C4-2B (cell line): ENCODE measurements around the gene SIK1.

Experiments used
- ZFX ChIP-seq: fragments of 450-650 bp; IDR thresholded peaks from 2 replicates; pipeline ENCODE4 v1.6.1; 2017
- TF ChIP-seq, protein P1 (sequence below): fragments of 450-650 bp; conservative IDR thresholded peaks from 2 replicates; pipeline ENCODE4 v1.5.1; 2017; ENCODE audit warnings: mild to moderate bottlenecking

DNA sequence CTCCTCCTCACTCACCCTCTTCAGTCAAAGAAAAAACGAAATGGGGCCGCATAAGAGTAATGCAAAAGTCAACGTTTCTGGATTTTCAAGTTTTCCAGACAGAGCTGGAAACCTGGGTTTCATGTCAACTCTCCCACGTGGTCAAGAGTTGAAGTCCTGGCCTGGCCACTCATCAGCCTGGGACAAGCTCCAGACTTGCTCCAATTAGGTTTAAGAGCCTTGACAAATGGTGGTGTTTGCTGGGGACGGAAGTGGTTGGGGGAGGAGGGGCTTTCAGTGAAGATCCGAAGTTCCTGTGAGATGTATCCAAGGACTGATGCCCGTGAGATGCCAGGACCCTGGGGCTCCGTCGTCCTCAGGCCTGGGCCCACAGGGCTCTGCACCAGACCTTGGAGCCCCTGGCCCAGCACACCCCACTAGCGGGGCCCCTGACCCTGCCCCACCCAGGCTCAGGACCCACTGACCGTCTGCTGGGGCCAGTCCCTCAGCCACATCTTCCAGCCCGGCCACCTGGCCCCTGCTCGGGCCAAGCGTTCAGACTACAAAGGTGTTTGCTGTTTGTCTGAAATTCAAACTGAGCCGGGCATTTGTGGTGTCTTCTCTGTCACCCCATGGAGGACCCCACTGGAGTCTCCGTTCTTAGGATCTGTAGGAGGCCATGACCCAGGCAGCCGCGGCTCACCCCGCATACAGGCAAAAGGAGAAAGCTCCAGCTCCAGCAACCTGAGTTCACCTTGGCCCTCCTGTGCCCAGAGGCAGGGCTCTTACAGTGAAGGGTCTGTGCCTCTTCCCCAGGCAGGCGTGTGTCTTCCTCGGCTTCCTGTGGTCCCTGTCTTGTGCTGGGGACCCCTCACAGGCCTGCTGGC, 53.3 kb downstream of the SIK1 start:
- TF ChIP-seq, protein P1, sequence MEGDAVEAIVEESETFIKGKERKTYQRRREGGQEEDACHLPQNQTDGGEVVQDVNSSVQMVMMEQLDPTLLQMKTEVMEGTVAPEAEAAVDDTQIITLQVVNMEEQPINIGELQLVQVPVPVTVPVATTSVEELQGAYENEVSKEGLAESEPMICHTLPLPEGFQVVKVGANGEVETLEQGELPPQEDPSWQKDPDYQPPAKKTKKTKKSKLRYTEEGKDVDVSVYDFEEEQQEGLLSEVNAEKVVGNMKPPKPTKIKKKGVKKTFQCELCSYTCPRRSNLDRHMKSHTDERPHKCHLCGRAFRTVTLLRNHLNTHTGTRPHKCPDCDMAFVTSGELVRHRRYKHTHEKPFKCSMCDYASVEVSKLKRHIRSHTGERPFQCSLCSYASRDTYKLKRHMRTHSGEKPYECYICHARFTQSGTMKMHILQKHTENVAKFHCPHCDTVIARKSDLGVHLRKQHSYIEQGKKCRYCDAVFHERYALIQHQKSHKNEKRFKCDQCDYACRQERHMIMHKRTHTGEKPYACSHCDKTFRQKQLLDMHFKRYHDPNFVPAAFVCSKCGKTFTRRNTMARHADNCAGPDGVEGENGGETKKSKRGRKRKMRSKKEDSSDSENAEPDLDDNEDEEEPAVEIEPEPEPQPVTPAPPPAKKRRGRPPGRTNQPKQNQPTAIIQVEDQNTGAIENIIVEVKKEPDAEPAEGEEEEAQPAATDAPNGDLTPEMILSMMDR, result no peak
- no peak for TF ChIP-seq ZFX
